ENCODE measurements around the gene CXCL13.

CXCL13 gene

GRCh38 chr4:77576351-77576750 lies 29.3 kb upstream of the CXCL13 start:
- no peak overlapping the region for H3K4me3 ChIP-seq (ENCODE audit: control insufficient read depth in 1 of 7, extremely low read depth in 1 of 7, insufficient read depth in 4 of 7, low read depth in 2 of 7, low read length in 6 of 7)
- ChIA-PET POLR2A (no interaction called here), CTCF (interaction anchor here (1.0 to 1.3 kb wide), 3 partner anchors 11 to 103 kb away, joined by 3 read pairs; no protein-coding TSS in a partner anchor)
- no peaks in the 10 kb centered on the region for H3K4me1 ChIP-seq (ENCODE audit: control extremely low read depth in 1 of 4, control insufficient read depth in 4 of 4, insufficient read depth in 4 of 4, low read length in 3 of 4)
- H3K27ac ChIP-seq (ENCODE audit: insufficient read depth in 1 of 2, low read depth in 1 of 2, low read length in 2 of 2, poor library complexity in 1 of 2, severe bottlenecking in 2 of 2) = no peak overlapping the region
- no peak for DNase-seq
- no peaks in the 10 kb centered on the region for H3K27me3 ChIP-seq (replicated peaks in 2 of 5; ENCODE audit: control insufficient read depth in 4 of 5, insufficient read depth in 5 of 5, low read length in 4 of 5)
- H3K9me3 ChIP-seq (ENCODE audit: control extremely low read depth in 1 of 5, control insufficient read depth in 4 of 5, insufficient read depth in 2 of 5, low read depth in 1 of 5, low read length in 4 of 5) = peaks cover 0 to 10% (median 0%) of the 10 kb centered on the region in 5 experiments
- no peaks in the 10 kb centered on the region for H3K36me3 ChIP-seq (ENCODE audit: control insufficient read depth in 4 of 4, insufficient read depth in 4 of 4, low read length in 3 of 4)

- H3K27me3 ChIP-seq (replicated peaks in 2 of 5; ENCODE audit: control insufficient read depth in 4 of 5, insufficient read depth in 5 of 5, low read length in 4 of 5) = no peaks in the 10 kb centered on the region
- ChIA-PET CTCF (interaction anchor here (1.0 to 1.6 kb wide), 3 partner anchors 21 to 23 kb away, joined by 3 to 5 read pairs (median 3); no protein-coding TSS in a partner anchor), POLR2A (no interaction called here)
- no peak overlapping the region for H3K4me3 ChIP-seq (ENCODE audit: control insufficient read depth in 1 of 7, extremely low read depth in 1 of 7, insufficient read depth in 4 of 7, low read depth in 2 of 7, low read length in 6 of 7)
- no peak for DNase-seq
- peaks cover 0 to 10% (median 0%) of the 10 kb centered on the region in 5 experiments for H3K9me3 ChIP-seq (ENCODE audit: control extremely low read depth in 1 of 5, control insufficient read depth in 4 of 5, insufficient read depth in 2 of 5, low read depth in 1 of 5, low read length in 4 of 5)
- no peak overlapping the region for H3K27ac ChIP-seq (ENCODE audit: insufficient read depth in 1 of 2, low read depth in 1 of 2, low read length in 2 of 2, poor library complexity in 1 of 2, severe bottlenecking in 2 of 2)
- no peaks in the 10 kb centered on the region for H3K36me3 ChIP-seq (ENCODE audit: control insufficient read depth in 4 of 4, insufficient read depth in 4 of 4, low read length in 3 of 4)
- no peaks in the 10 kb centered on the region for H3K4me1 ChIP-seq (ENCODE audit: control extremely low read depth in 1 of 4, control insufficient read depth in 4 of 4, insufficient read depth in 4 of 4, low read length in 3 of 4)
- WGBS (ENCODE audit: insufficient coverage) = 100% methylated on average over 1 of the region's 2 CpGs
Observed at GRCh38 chr4:77578145-77578544, 27.5 kb upstream of the CXCL13 start.

GRCh38 chr4:77579406-77580076 lies 26.1 kb upstream of the CXCL13 start:
- Histone ChIP-seq H3K9me3 (ENCODE audit: control extremely low read depth in 1 of 5, control insufficient read depth in 4 of 5, insufficient read depth in 2 of 5, low read depth in 1 of 5, low read length in 4 of 5) (peaks cover 0 to 10% (median 0%) of the 10 kb centered on the region in 5 experiments), H3K36me3 (ENCODE audit: control insufficient read depth in 4 of 4, insufficient read depth in 4 of 4, low read length in 3 of 4) (no peaks in the 10 kb centered on the region), H3K4me1 (ENCODE audit: control extremely low read depth in 1 of 4, control insufficient read depth in 4 of 4, insufficient read depth in 4 of 4, low read length in 3 of 4) (no peaks in the 10 kb centered on the region), H3K27me3 (replicated peaks in 2 of 5; ENCODE audit: control insufficient read depth in 4 of 5, insufficient read depth in 5 of 5, low read length in 4 of 5) (no peaks in the 10 kb centered on the region), H3K27ac (ENCODE audit: insufficient read depth in 1 of 2, low read depth in 1 of 2, low read length in 2 of 2, poor library complexity in 1 of 2, severe bottlenecking in 2 of 2) (no peak overlapping the region), H3K4me3 (ENCODE audit: control insufficient read depth in 1 of 7, extremely low read depth in 1 of 7, insufficient read depth in 4 of 7, low read depth in 2 of 7, low read length in 6 of 7) (no peak overlapping the region)
- DNase-seq = peak in 2 of 3 donors; percentile 14 to 50
- WGBS (ENCODE audit: insufficient coverage) = 0% methylated on average over 1 of the region's 2 CpGs
- POLR2A ChIA-PET = no interaction called here
- CTCF ChIA-PET = interaction anchor here (1.0 to 1.3 kb wide), 2 partner anchors 114 to 192 kb away, joined by 3 to 5 read pairs; no protein-coding TSS in a partner anchor

- DNase-seq = no peak
- no peaks in the 10 kb centered on the region for H3K36me3 ChIP-seq (ENCODE audit: control insufficient read depth in 4 of 4, insufficient read depth in 4 of 4, low read length in 3 of 4)
- peaks cover 0 to 8% (median 0%) of the 10 kb centered on the region in 5 experiments for H3K9me3 ChIP-seq (ENCODE audit: control extremely low read depth in 1 of 5, control insufficient read depth in 4 of 5, insufficient read depth in 2 of 5, low read depth in 1 of 5, low read length in 4 of 5)
- H3K27ac ChIP-seq (ENCODE audit: insufficient read depth in 1 of 2, low read depth in 1 of 2, low read length in 2 of 2, poor library complexity in 1 of 2, severe bottlenecking in 2 of 2) = no peak overlapping the region
- WGBS (ENCODE audit: insufficient coverage) = 100% methylated on average over 2 of the region's 4 CpGs
- ChIA-PET POLR2A (no interaction called here), CTCF (interaction anchor here (1.5 kb wide), 1 partner anchor 84 kb away, joined by 4 read pairs; no protein-coding TSS in a partner anchor)
- H3K27me3 ChIP-seq (replicated peaks in 2 of 5; ENCODE audit: control insufficient read depth in 4 of 5, insufficient read depth in 5 of 5, low read length in 4 of 5) = no peaks in the 10 kb centered on the region
- no peak overlapping the region for H3K4me3 ChIP-seq (ENCODE audit: control insufficient read depth in 1 of 7, extremely low read depth in 1 of 7, insufficient read depth in 4 of 7, low read depth in 2 of 7, low read length in 6 of 7)
- peaks cover 4 to 7% (median 6%) of the 10 kb centered on the region in 4 experiments for H3K4me1 ChIP-seq (ENCODE audit: control extremely low read depth in 1 of 4, control insufficient read depth in 4 of 4, insufficient read depth in 4 of 4, low read length in 3 of 4)
Observed at GRCh38 chr4:77581724-77582123, 23.9 kb upstream of the CXCL13 start.

- Histone ChIP-seq H3K27ac (ENCODE audit: insufficient read depth in 1 of 2, low read depth in 1 of 2, low read length in 2 of 2, poor library complexity in 1 of 2, severe bottlenecking in 2 of 2) (no peak overlapping the region), H3K4me1 (ENCODE audit: control extremely low read depth in 1 of 4, control insufficient read depth in 4 of 4, insufficient read depth in 4 of 4, low read length in 3 of 4) (peaks cover 4 to 11% (median 10%) of the 10 kb centered on the region in 4 experiments), H3K36me3 (ENCODE audit: control insufficient read depth in 4 of 4, insufficient read depth in 4 of 4, low read length in 3 of 4) (no peaks in the 10 kb centered on the region), H3K4me3 (ENCODE audit: control insufficient read depth in 1 of 7, extremely low read depth in 1 of 7, insufficient read depth in 4 of 7, low read depth in 2 of 7, low read length in 6 of 7) (no peak overlapping the region), H3K9me3 (ENCODE audit: control extremely low read depth in 1 of 5, control insufficient read depth in 4 of 5, insufficient read depth in 2 of 5, low read depth in 1 of 5, low read length in 4 of 5) (peaks cover 0 to 6% (median 0%) of the 10 kb centered on the region in 5 experiments), H3K27me3 (replicated peaks in 2 of 5; ENCODE audit: control insufficient read depth in 4 of 5, insufficient read depth in 5 of 5, low read length in 4 of 5) (no peaks in the 10 kb centered on the region)
- DNase-seq = no peak
- POLR2A ChIA-PET = no interaction called here
- CTCF ChIA-PET = interaction anchor here (1.5 kb wide), 1 partner anchor 84 kb away, joined by 4 read pairs; no protein-coding TSS in a partner anchor
- 100% methylated on average over 2 of the region's 2 CpGs for WGBS (ENCODE audit: insufficient coverage)
Observed at GRCh38 chr4:77582156-77582555, 23.5 kb upstream of the CXCL13 start.

- H3K9me3 ChIP-seq (ENCODE audit: control extremely low read depth in 1 of 5, control insufficient read depth in 4 of 5, insufficient read depth in 2 of 5, low read depth in 1 of 5, low read length in 4 of 5) = peaks cover 0 to under 1% (median 0%) of the 10 kb centered on the region in 5 experiments
- CTCF ChIA-PET = interaction anchor here (1.5 kb wide), 1 partner anchor 85 kb away, joined by 4 read pairs; no protein-coding TSS in a partner anchor
Observed at GRCh38 chr4:77582711-77583110, 22.9 kb upstream of the CXCL13 start.

GRCh38 chr4:77586951-77587383 lies 18.7 kb upstream of the CXCL13 start:
- POLR2A ChIA-PET = interaction anchor here (0.8 kb wide), 1 partner anchor 121 kb away, joined by 3 read pairs; no protein-coding TSS in a partner anchor
- peak; percentile 78 to 98 (median 96) for DNase-seq
- Histone ChIP-seq H3K9me3 (ENCODE audit: control extremely low read depth in 1 of 5, control insufficient read depth in 4 of 5, insufficient read depth in 2 of 5, low read depth in 1 of 5, low read length in 4 of 5) (no peaks in the 10 kb centered on the region), H3K4me3 (ENCODE audit: control insufficient read depth in 1 of 7, extremely low read depth in 1 of 7, insufficient read depth in 4 of 7, low read depth in 2 of 7, low read length in 6 of 7) (peak overlapping the region in 2 of 7 experiments; percentile 32 to 36), H3K27ac (ENCODE audit: insufficient read depth in 1 of 2, low read depth in 1 of 2, low read length in 2 of 2, poor library complexity in 1 of 2, severe bottlenecking in 2 of 2) (peak overlapping the region in 1 of 2 experiments; percentile 33), H3K27me3 (replicated peaks in 2 of 5; ENCODE audit: control insufficient read depth in 4 of 5, insufficient read depth in 5 of 5, low read length in 4 of 5) (no peaks in the 10 kb centered on the region), H3K4me1 (ENCODE audit: control extremely low read depth in 1 of 4, control insufficient read depth in 4 of 4, insufficient read depth in 4 of 4, low read length in 3 of 4) (peaks cover 10 to 25% (median 20%) of the 10 kb centered on the region in 4 experiments), H3K36me3 (ENCODE audit: control insufficient read depth in 4 of 4, insufficient read depth in 4 of 4, low read length in 3 of 4) (no peaks in the 10 kb centered on the region)
- 0% methylated on average over 2 of the region's 6 CpGs for WGBS (ENCODE audit: insufficient coverage)
- CTCF ChIA-PET = interaction anchor here (0.9 to 1.9 kb wide), 7 partner anchors 11 to 122 kb away, joined by 3 to 8 read pairs (median 4); no protein-coding TSS in a partner anchor

More at GRCh38 chr4:77582711-77583110, 22.9 kb upstream of the CXCL13 start:
- Histone ChIP-seq H3K27ac (ENCODE audit: insufficient read depth in 1 of 2, low read depth in 1 of 2, low read length in 2 of 2, poor library complexity in 1 of 2, severe bottlenecking in 2 of 2) (no peak overlapping the region), H3K4me1 (ENCODE audit: control extremely low read depth in 1 of 4, control insufficient read depth in 4 of 4, insufficient read depth in 4 of 4, low read length in 3 of 4) (peaks cover 4 to 17% (median 15%) of the 10 kb centered on the region in 4 experiments), H3K4me3 (ENCODE audit: control insufficient read depth in 1 of 7, extremely low read depth in 1 of 7, insufficient read depth in 4 of 7, low read depth in 2 of 7, low read length in 6 of 7) (no peak overlapping the region), H3K27me3 (replicated peaks in 2 of 5; ENCODE audit: control insufficient read depth in 4 of 5, insufficient read depth in 5 of 5, low read length in 4 of 5) (no peaks in the 10 kb centered on the region), H3K36me3 (ENCODE audit: control insufficient read depth in 4 of 4, insufficient read depth in 4 of 4, low read length in 3 of 4) (no peaks in the 10 kb centered on the region)
- DNase-seq = no peak
- POLR2A ChIA-PET = no interaction called here
